GM19043 (cell line): Measurements from ENCODE around the gene PVR.
"Not testable (repeated sequence)": the region's sequence is repeated elsewhere in the genome, so short reads cannot be mapped to it uniquely, and the experiment has no call there.

Experiments used
- ATAC-seq: cut with Tn5 transposase; IDR thresholded peaks from one replicate; pipeline ENCODE4 v1.9.1; 2021; ENCODE audit warnings: low read depth; ENCODE audit not compliant: unreplicated experiment

PVR gene

GRCh38 chr19:44694184-44694579 is 50.5 kb downstream of the PVR start:
- ATAC-seq, result no peak

GRCh38 chr19:44696939-44697669 is 53.4 kb downstream of the PVR start:
- no peak for ATAC-seq

- no peak for ATAC-seq
Observed at GRCh38 chr19:44697670-44698034, 53.9 kb downstream of the PVR start.

GRCh38 chr19:44698492-44699201 is 54.9 kb downstream of the PVR start, which contains the start of gene CEACAM16:
CEACAM16 (plus strand) TSS chr19:44699151; CDS start chr19:44701457, 2,306 bp downstream.
- no peak for ATAC-seq

GRCh38 chr19:44700547-44700946 is 56.8 kb downstream of the PVR start:
- ATAC-seq, result no peak

- ATAC-seq, result no peak
Observed at GRCh38 chr19:44701228-44701627, 57.5 kb downstream of the PVR start.

- ATAC-seq, result no peak
Observed at GRCh38 chr19:44702551-44703176, 59.0 kb downstream of the PVR start.

- no peak for ATAC-seq
Observed at GRCh38 chr19:44703336-44704078, 59.8 kb downstream of the PVR start.

GRCh38 chr19:44704982-44705381 is 61.3 kb downstream of the PVR start:
- no peak for ATAC-seq

- no peak for ATAC-seq
Observed at GRCh38 chr19:44705502-44706010, 61.8 kb downstream of the PVR start.

GRCh38 chr19:44706506-44707236 is 63.0 kb downstream of the PVR start:
- no peak for ATAC-seq

GRCh38 chr19:44707794-44708193 is 64.1 kb downstream of the PVR start:
- ATAC-seq, result no peak

GRCh38 chr19:44708940-44709339 is 65.2 kb downstream of the PVR start:
- no peak for ATAC-seq

- not testable (repeated sequence) for ATAC-seq
Observed at GRCh38 chr19:44709434-44710266, 65.9 kb downstream of the PVR start.

GRCh38 chr19:44710483-44710882 is 66.8 kb downstream of the PVR start:
- ATAC-seq, result no peak

GRCh38 chr19:44712864-44713515 is 69.3 kb downstream of the PVR start:
- ATAC-seq, result no peak
